Coronary artery (tissue), 2 donors: Measurements from ENCODE around the gene CFAP77.

Experiments
- DNase-seq: peaks from one replicate; pipeline ENCODE4 v3.0.0-alpha.2; 2017; ENCODE audit warnings: low spot score
- H3K27ac ChIP-seq, 2 donors: fragments of 200-600 bp; sonication (generic); one replicate each; pipeline ENCODE4 v1.5.1; 2016 to 2019
- H3K4me3 ChIP-seq: fragments of 200-600 bp; sonication (generic); 2 replicates; pipeline ENCODE4 v1.5.1; 2016; ENCODE audit warnings: mild to moderate bottlenecking, moderate library complexity
- TF ChIP-seq, protein P1 (sequence below): fragments of 200-600 bp; sonication (generic); IDR thresholded peaks from one replicate; pipeline ENCODE4 v1.5.1; 2019; ENCODE audit warnings: antibody characterized with exemption

Gene CFAP77

GRCh38 chr9:132606066-132606465 is 196.1 kb downstream of the CFAP77 start:
- no peak for DNase-seq
- H3K27ac ChIP-seq, result no peak overlapping the region
- no peak overlapping the region for H3K4me3 ChIP-seq
- TF ChIP-seq, protein P1, sequence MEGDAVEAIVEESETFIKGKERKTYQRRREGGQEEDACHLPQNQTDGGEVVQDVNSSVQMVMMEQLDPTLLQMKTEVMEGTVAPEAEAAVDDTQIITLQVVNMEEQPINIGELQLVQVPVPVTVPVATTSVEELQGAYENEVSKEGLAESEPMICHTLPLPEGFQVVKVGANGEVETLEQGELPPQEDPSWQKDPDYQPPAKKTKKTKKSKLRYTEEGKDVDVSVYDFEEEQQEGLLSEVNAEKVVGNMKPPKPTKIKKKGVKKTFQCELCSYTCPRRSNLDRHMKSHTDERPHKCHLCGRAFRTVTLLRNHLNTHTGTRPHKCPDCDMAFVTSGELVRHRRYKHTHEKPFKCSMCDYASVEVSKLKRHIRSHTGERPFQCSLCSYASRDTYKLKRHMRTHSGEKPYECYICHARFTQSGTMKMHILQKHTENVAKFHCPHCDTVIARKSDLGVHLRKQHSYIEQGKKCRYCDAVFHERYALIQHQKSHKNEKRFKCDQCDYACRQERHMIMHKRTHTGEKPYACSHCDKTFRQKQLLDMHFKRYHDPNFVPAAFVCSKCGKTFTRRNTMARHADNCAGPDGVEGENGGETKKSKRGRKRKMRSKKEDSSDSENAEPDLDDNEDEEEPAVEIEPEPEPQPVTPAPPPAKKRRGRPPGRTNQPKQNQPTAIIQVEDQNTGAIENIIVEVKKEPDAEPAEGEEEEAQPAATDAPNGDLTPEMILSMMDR, result no peak

- no peak overlapping the region for H3K27ac ChIP-seq
- no peak overlapping the region for H3K4me3 ChIP-seq
- no peak for DNase-seq
- TF ChIP-seq, protein P1, result no peak
Measured at GRCh38 chr9:132609184-132609583, 199.2 kb downstream of the CFAP77 start.

- no peak overlapping the region for H3K4me3 ChIP-seq
- no peak for DNase-seq
- no peak overlapping the region for H3K27ac ChIP-seq
- TF ChIP-seq, protein P1, result no peak
Measured at GRCh38 chr9:132609829-132610228, 199.8 kb downstream of the CFAP77 start.

- no peak overlapping the region for H3K4me3 ChIP-seq
- no peak overlapping the region for H3K27ac ChIP-seq
- TF ChIP-seq, protein P1, result no peak
- DNase-seq, result no peak
Measured at GRCh38 chr9:132610661-132611060, 200.7 kb downstream of the CFAP77 start.

DNA sequence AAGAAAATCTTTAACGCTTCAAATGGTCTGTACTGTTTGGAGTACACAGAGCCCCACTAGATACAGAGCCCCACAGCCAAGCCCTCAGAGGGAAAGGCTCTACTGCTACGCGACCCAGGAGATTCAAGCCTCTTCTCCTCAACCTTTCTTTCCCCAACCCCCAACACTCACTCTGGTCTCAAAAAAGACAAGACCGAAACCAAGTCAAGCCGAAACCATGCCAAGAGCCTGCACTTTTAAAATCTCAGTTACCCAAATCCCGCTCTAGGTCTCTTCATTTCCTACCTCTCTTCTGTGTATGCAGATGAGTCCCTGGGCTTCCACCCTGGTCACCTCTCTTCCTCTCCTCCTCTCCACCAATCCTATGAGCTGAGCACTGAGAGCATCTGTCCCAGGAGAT is 204.3 kb downstream of the CFAP77 start:
- TF ChIP-seq, protein P1, result no peak
- Histone ChIP-seq H3K27ac (no peak overlapping the region), H3K4me3 (no peak overlapping the region)
- no peak for DNase-seq

GRCh38 chr9:132615774-132616173 is 205.8 kb downstream of the CFAP77 start:
- Histone ChIP-seq H3K4me3 (no peak overlapping the region), H3K27ac (no peak overlapping the region)
- DNase-seq, result no peak
- TF ChIP-seq, protein P1, result no peak

GRCh38 chr9:132616725-132617124 is 206.7 kb downstream of the CFAP77 start:
- Histone ChIP-seq H3K27ac (no peak overlapping the region), H3K4me3 (no peak overlapping the region)
- no peak for DNase-seq
- TF ChIP-seq, protein P1, result no peak
